ENCODE data around the gene USH1C. TPM values are rescaled to one million over a fixed set of nuclear protein-coding genes. Genes with fewer than 3 reads are reported as not detected.

Gene USH1C
- total and polyA plus RNA-seq, 3 donors from 2014 or later, result 1.2 to 3.7 (median 1.2) TPM

- Histone ChIP-seq H3K4me3 (no peak overlapping the region), H3K27me3 (no peaks in the 10 kb centered on the region), H3K36me3 (ENCODE audit: low read depth, missing control alignments) (no peaks in the 10 kb centered on the region), H3K4me1 (no peaks in the 10 kb centered on the region), H3K9me3 (no peaks in the 10 kb centered on the region), H3K27ac (no peak overlapping the region)
- intact Hi-C loops (cut with DNase I; ENCODE audit: low total_unique reads), result no loop called here
- WGBS, 2 donors, result 71 to 82% methylated on average over 2 of the region's 2 CpGs
- TF ChIP-seq CTCF (IDR thresholded peaks at IDR 0.05) (no peak), POLR2A (IDR thresholded peaks at IDR 0.05) (no peak)
- no peak for DNase-seq
These were observed 32.1 kb downstream of the USH1C start for GRCh38 chr11:17512101-17512500.

GRCh38 chr11:17511571-17511970 lies 32.6 kb downstream of the USH1C start:
- H3K4me3 ChIP-seq, result no peak overlapping the region
- DNase-seq, result no peak
- H3K27me3 ChIP-seq, result no peaks in the 10 kb centered on the region
- no peaks in the 10 kb centered on the region for H3K9me3 ChIP-seq
- no peaks in the 10 kb centered on the region for H3K4me1 ChIP-seq
- WGBS, 2 donors, result 52 to 54% methylated on average over 3 of the region's 3 CpGs
- no peak for TF ChIP-seq CTCF (IDR thresholded peaks at IDR 0.05)
- no peak for TF ChIP-seq POLR2A (IDR thresholded peaks at IDR 0.05)
- no peaks in the 10 kb centered on the region for H3K36me3 ChIP-seq (ENCODE audit: low read depth, missing control alignments)
- H3K27ac ChIP-seq, result no peak overlapping the region
- intact Hi-C loops (cut with DNase I; ENCODE audit: low total_unique reads), result no loop called here

GRCh38 chr11:17510507-17511206 lies 33.6 kb downstream of the USH1C start:
- H3K4me3 ChIP-seq, result no peak overlapping the region
- no peak overlapping the region for H3K27ac ChIP-seq
- no peaks in the 10 kb centered on the region for H3K36me3 ChIP-seq (ENCODE audit: low read depth, missing control alignments)
- DNase-seq, result no peak
- TF ChIP-seq CTCF (IDR thresholded peaks at IDR 0.05) (no peak), POLR2A (IDR thresholded peaks at IDR 0.05) (no peak)
- WGBS, 2 donors, result 69 to 74% methylated on average over 4 of the region's 4 CpGs
- intact Hi-C loops (cut with DNase I; ENCODE audit: low total_unique reads), result no loop called here
- no peaks in the 10 kb centered on the region for H3K9me3 ChIP-seq
- H3K4me1 ChIP-seq, result no peaks in the 10 kb centered on the region
- H3K27me3 ChIP-seq, result no peaks in the 10 kb centered on the region

GRCh38 chr11:17508791-17509190 lies 35.4 kb downstream of the USH1C start:
- Histone ChIP-seq H3K27me3 (no peaks in the 10 kb centered on the region), H3K4me1 (no peaks in the 10 kb centered on the region), H3K36me3 (ENCODE audit: low read depth, missing control alignments) (no peaks in the 10 kb centered on the region), H3K9me3 (no peaks in the 10 kb centered on the region), H3K4me3 (no peak overlapping the region), H3K27ac (no peak overlapping the region)
- intact Hi-C loops (cut with DNase I; ENCODE audit: low total_unique reads), result no loop called here
- WGBS, 2 donors, result 29 to 35% methylated on average over 3 of the region's 3 CpGs
- no peak for TF ChIP-seq CTCF (IDR thresholded peaks at IDR 0.05)
- TF ChIP-seq POLR2A (IDR thresholded peaks at IDR 0.05), result no peak
- no peak for DNase-seq

- Histone ChIP-seq H3K27ac (no peak overlapping the region), H3K9me3 (no peaks in the 10 kb centered on the region), H3K36me3 (ENCODE audit: low read depth, missing control alignments) (no peaks in the 10 kb centered on the region), H3K27me3 (no peaks in the 10 kb centered on the region), H3K4me3 (no peak overlapping the region), H3K4me1 (no peaks in the 10 kb centered on the region)
- 46 to 61% methylated on average over 3 of the region's 3 CpGs for WGBS, 2 donors
- intact Hi-C loops (cut with DNase I; ENCODE audit: low total_unique reads), result no loop called here
- no peak for DNase-seq
- no peak for TF ChIP-seq POLR2A (IDR thresholded peaks at IDR 0.05)
- TF ChIP-seq CTCF (IDR thresholded peaks at IDR 0.05), result no peak
These were observed 35.9 kb downstream of the USH1C start for GRCh38 chr11:17508306-17508705.

All from testis (tissue), 3 donors.